CD4-positive, CD25-positive, alpha-beta regulatory T cell (primary cell): ENCODE measurements around the gene FBN3. TPM values are rescaled to one million over a fixed set of nuclear protein-coding genes. Genes with fewer than 3 reads are reported as not detected.
"Not testable (repeated sequence)": the region's sequence is repeated elsewhere in the genome, so short reads cannot be mapped to it uniquely, and the experiment has no call there.

Experiments
- ATAC-seq, 2 donors: fragments of 150-1000 bp; cut with Tn5 transposase; one replicate each; pipeline ENCODE4 v1.10.0; 2021; ENCODE audit warnings: low read depth in 2 of 2, moderate number of reproducible peaks in 2 of 2, moderate library complexity in 1 of 2
- DNase-seq, 3 donors: peaks; one replicate each; pipeline versions ENCODE4 v3.0.0 to v3.0.0-alpha.2; 2012 to 2022; ENCODE audit warnings: mixed read lengths in 1 of 3
- H3K27ac ChIP-seq: one replicate; pipeline ENCODE4 v1.7.0; 2013; ENCODE audit warnings: mild to moderate bottlenecking, low read length; ENCODE audit not compliant: insufficient read depth, poor library complexity, severe bottlenecking
- H3K27me3 ChIP-seq: one replicate; pipeline ENCODE4 v1.7.0; 2013; ENCODE audit warnings: low read length; ENCODE audit not compliant: control insufficient read depth, insufficient read depth
- H3K36me3 ChIP-seq: one replicate; pipeline ENCODE4 v1.7.0; 2013; ENCODE audit warnings: mild to moderate bottlenecking, low read length, moderate library complexity; ENCODE audit not compliant: control insufficient read depth, insufficient read depth
- H3K4me1 ChIP-seq: 2 replicates; pipeline ENCODE4 v1.7.0; 2013; ENCODE audit warnings: mild to moderate bottlenecking, low read length; ENCODE audit not compliant: insufficient read depth, control insufficient read depth, poor library complexity, severe bottlenecking
- H3K4me3 ChIP-seq: one replicate; pipeline ENCODE4 v1.7.0; 2013; ENCODE audit warnings: low read depth, mild to moderate bottlenecking, low read length, moderate library complexity
- H3K9me3 ChIP-seq, 2 experiments: 1 replicate in 1 of 2; 2 replicates in 1 of 2; pipeline ENCODE4 v1.7.0; 2013; ENCODE audit warnings: low read length in 2 of 2, mild to moderate bottlenecking in 1 of 2, moderate library complexity in 1 of 2; ENCODE audit not compliant: control insufficient read depth in 2 of 2
- H3K27ac Mint-ChIP-seq, 3 donors: one replicate each; pipeline ENCODE4 v1.8.0; 2020 to 2022; ENCODE audit warnings: mild to moderate bottlenecking in 3 of 3, mixed read lengths in 3 of 3, moderate library complexity in 2 of 3
- H3K27me3 Mint-ChIP-seq: one replicate; pipeline ENCODE4 v1.8.0; 2022; ENCODE audit warnings: mild to moderate bottlenecking, mixed read lengths
- H3K36me3 Mint-ChIP-seq: one replicate; pipeline ENCODE4 v1.8.0; 2020; ENCODE audit warnings: mixed read lengths
- H3K4me1 Mint-ChIP-seq, 4 donors: one replicate each; pipeline ENCODE4 v1.8.0; 2020 to 2022; ENCODE audit warnings: mixed read lengths in 4 of 4, mild to moderate bottlenecking in 1 of 4
- H3K4me3 Mint-ChIP-seq, 4 donors: one replicate each; pipeline ENCODE4 v1.8.0; 2020 to 2022; ENCODE audit warnings: mild to moderate bottlenecking in 4 of 4, mixed read lengths in 4 of 4, moderate library complexity in 3 of 4
- H3K9me3 Mint-ChIP-seq, 7 donors: one replicate each; pipeline ENCODE4 v1.8.0; 2020 to 2022; ENCODE audit warnings: mixed read lengths in 7 of 7, mild to moderate bottlenecking in 3 of 7, moderate library complexity in 2 of 7
- polyA plus RNA-seq, 4 donors: library from polyadenylated mRNA; unstranded; fragments of 300-500 nt; fragmentation: Illumina TruSeq; gene quantifications; one replicate each; pipeline ENCODE4 v1.2.3, GENCODE V29; 2021
- total RNA-seq: library from RNA; stranded (reverse); gene quantifications from one replicate; pipeline ENCODE4 v1.2.3, GENCODE V29; 2022

Gene FBN3
- total and polyA plus RNA-seq, 5 donors from 2014 or later = 0.07 TPM; not detected in 4

DNA sequence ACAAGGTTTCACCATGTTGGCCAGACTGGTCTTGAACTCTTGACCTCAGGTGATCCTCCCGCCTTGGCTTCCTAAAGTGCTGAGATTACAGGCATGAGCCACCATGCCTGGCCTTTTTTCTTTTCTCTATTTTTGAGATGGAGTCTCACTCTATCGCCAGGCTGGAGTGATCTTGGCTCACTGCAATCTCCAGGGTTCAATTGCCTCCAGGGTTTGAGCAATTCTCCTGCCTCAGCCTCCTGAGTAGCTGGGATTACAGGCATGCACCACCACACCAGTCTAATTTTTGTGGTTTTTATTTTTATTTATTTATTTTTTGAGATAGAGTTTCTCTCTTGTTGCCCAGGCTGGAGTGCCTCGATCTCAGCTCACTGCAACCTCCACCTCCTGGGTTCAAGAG lies 125.1 kb downstream of the FBN3 start:
- not testable (repeated sequence) for H3K9me3 Mint-ChIP-seq, H3K4me3 Mint-ChIP-seq, H3K4me3 ChIP-seq, H3K27ac Mint-ChIP-seq, ATAC-seq, DNase-seq, H3K36me3 ChIP-seq, H3K27ac ChIP-seq, H3K27me3 Mint-ChIP-seq, H3K4me1 Mint-ChIP-seq, H3K4me1 ChIP-seq, H3K9me3 ChIP-seq, H3K36me3 Mint-ChIP-seq, H3K27me3 ChIP-seq

- no peak for DNase-seq
- Histone ChIP-seq H3K4me1 (no peaks in the 10 kb centered on the region), H3K9me3 (no peaks in the 10 kb centered on the region), H3K27ac (no peak overlapping the region), H3K27me3 (no peaks in the 10 kb centered on the region), H3K36me3 (no peaks in the 10 kb centered on the region), H3K4me3 (no peak overlapping the region)
- H3K27me3 Mint-ChIP-seq = no peaks in the 10 kb centered on the region
- H3K27ac Mint-ChIP-seq = no peak overlapping the region
- no peaks in the 10 kb centered on the region for H3K36me3 Mint-ChIP-seq
- H3K4me3 Mint-ChIP-seq = no peak overlapping the region
- H3K4me1 Mint-ChIP-seq = no peaks in the 10 kb centered on the region
- no peak for ATAC-seq
- no peaks in the 10 kb centered on the region for H3K9me3 Mint-ChIP-seq
Observed at GRCh38 chr19:8023371-8023770, 126.0 kb downstream of the FBN3 start.

- Mint-ChIP-seq H3K4me1 (peaks cover 0 to 8% (median 4%) of the 10 kb centered on the region in 4 donors), H3K36me3 (no peaks in the 10 kb centered on the region), H3K4me3 (no peak overlapping the region), H3K27ac (no peak overlapping the region), H3K9me3 (no peaks in the 10 kb centered on the region), H3K27me3 (no peaks in the 10 kb centered on the region)
- Histone ChIP-seq H3K27me3 (no peaks in the 10 kb centered on the region), H3K36me3 (no peaks in the 10 kb centered on the region), H3K4me3 (no peak overlapping the region), H3K9me3 (no peaks in the 10 kb centered on the region), H3K27ac (no peak overlapping the region), H3K4me1 (no peaks in the 10 kb centered on the region)
- ATAC-seq (no peak), DNase-seq (no peak)
Observed at GRCh38 chr19:8022275-8022674, 127.1 kb downstream of the FBN3 start.

DNA sequence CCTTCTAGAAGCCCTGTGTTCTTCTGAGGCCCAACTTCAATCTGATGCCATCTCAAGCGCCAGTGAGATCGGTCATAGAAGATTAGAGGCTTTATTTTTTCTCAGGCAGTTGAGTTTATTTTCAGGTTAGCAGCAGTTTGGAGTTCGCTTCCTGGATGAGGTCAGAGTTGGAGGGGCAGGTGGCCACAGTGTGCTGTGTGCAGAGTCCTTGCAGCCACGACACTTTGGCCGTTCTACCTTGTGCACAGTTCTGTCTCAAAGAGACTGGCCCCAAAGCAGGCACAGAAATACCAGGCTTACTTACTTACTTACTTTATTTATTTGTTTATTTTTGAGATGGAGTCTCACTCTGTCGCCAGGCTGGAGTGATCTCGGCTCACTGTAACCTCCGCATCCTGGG lies 128.0 kb downstream of the FBN3 start:
- DNase-seq = no peak
- no peaks in the 10 kb centered on the region for H3K9me3 Mint-ChIP-seq
- H3K36me3 ChIP-seq = no peaks in the 10 kb centered on the region
- H3K27ac ChIP-seq = no peak overlapping the region
- H3K27ac Mint-ChIP-seq = peak overlapping the region in 1 of 3 donors; percentile 38
- no peaks in the 10 kb centered on the region for H3K27me3 Mint-ChIP-seq
- H3K4me3 Mint-ChIP-seq = no peak overlapping the region
- no peaks in the 10 kb centered on the region for H3K36me3 Mint-ChIP-seq
- H3K9me3 ChIP-seq = no peaks in the 10 kb centered on the region
- peaks cover 0 to 9% (median 4%) of the 10 kb centered on the region in 4 donors for H3K4me1 Mint-ChIP-seq
- no peaks in the 10 kb centered on the region for H3K4me1 ChIP-seq
- no peaks in the 10 kb centered on the region for H3K27me3 ChIP-seq
- H3K4me3 ChIP-seq = no peak overlapping the region
- ATAC-seq = no peak

- no peak for ATAC-seq
- no peaks in the 10 kb centered on the region for H3K4me1 ChIP-seq
Observed at GRCh38 chr19:8020681-8021080, 128.7 kb downstream of the FBN3 start.

GRCh38 chr19:8017808-8018207 lies 131.6 kb downstream of the FBN3 start:
- H3K9me3 ChIP-seq = no peaks in the 10 kb centered on the region
- ATAC-seq (peak; percentile 67 to 95), DNase-seq (peak; percentile 9 to 77 (median 40))
- H3K4me1 ChIP-seq = no peaks in the 10 kb centered on the region
- Mint-ChIP-seq H3K4me1 (peaks cover 0 to 9% (median 4%) of the 10 kb centered on the region in 4 donors), H3K9me3 (no peaks in the 10 kb centered on the region), H3K27ac (peak overlapping the region in 1 of 3 donors; percentile 43), H3K36me3 (no peaks in the 10 kb centered on the region), H3K4me3 (no peak overlapping the region), H3K27me3 (no peaks in the 10 kb centered on the region)
- no peaks in the 10 kb centered on the region for H3K36me3 ChIP-seq
- H3K27me3 ChIP-seq = no peaks in the 10 kb centered on the region
- no peak overlapping the region for H3K4me3 ChIP-seq
- H3K27ac ChIP-seq = no peak overlapping the region

More at GRCh38 chr19:8020681-8021080, 128.7 kb downstream of the FBN3 start:
- H3K36me3 Mint-ChIP-seq = no peaks in the 10 kb centered on the region
- DNase-seq = no peak
- Histone ChIP-seq H3K9me3 (no peaks in the 10 kb centered on the region), H3K27ac (no peak overlapping the region), H3K36me3 (no peaks in the 10 kb centered on the region), H3K27me3 (no peaks in the 10 kb centered on the region), H3K4me3 (no peak overlapping the region)
- H3K27ac Mint-ChIP-seq = peak overlapping the region in 2 of 3 donors; percentile 26 to 67
- H3K4me1 Mint-ChIP-seq = peaks cover 0 to 9% (median 4%) of the 10 kb centered on the region in 4 donors
- no peaks in the 10 kb centered on the region for H3K9me3 Mint-ChIP-seq
- no peaks in the 10 kb centered on the region for H3K27me3 Mint-ChIP-seq
- H3K4me3 Mint-ChIP-seq = no peak overlapping the region

Other genes with a start within 250 kb of the FBN3 start
- 93.4 TPM for gene MAP2K7, start 245.7 kb downstream of the FBN3 start, total RNA-seq
- 1 to 10 TPM; 1.7 to 3.7 (median 2.6) TPM for gene MAP2K7, start 245.7 kb downstream of the FBN3 start, polyA plus RNA-seq
- gene TGFBR3L, start 234.8 kb downstream of the FBN3 start, total RNA-seq = 1.1 TPM
- gene TGFBR3L, start 234.8 kb downstream of the FBN3 start, polyA plus RNA-seq = not detected
- 12.1 TPM for gene SNAPC2, start 229.3 kb downstream of the FBN3 start, total RNA-seq
- gene SNAPC2, start 229.3 kb downstream of the FBN3 start, polyA plus RNA-seq = 10 to 100 TPM; 14.3 to 22.1 (median 17.2) TPM
- gene CTXN1, start 223.5 kb downstream of the FBN3 start, total RNA-seq = not detected
- not detected for gene CTXN1, start 223.5 kb downstream of the FBN3 start, polyA plus RNA-seq
- 72.5 TPM for gene TIMM44, start 205.9 kb downstream of the FBN3 start, total RNA-seq
- 10 to 100 TPM; 14.0 to 16.5 (median 15.0) TPM for gene TIMM44, start 205.9 kb downstream of the FBN3 start, polyA plus RNA-seq
- 39.6 TPM for gene ELAVL1, start 144.0 kb downstream of the FBN3 start, total RNA-seq
- 10 to 100 TPM; 48.0 to 52.0 (median 49.2) TPM for gene ELAVL1, start 144.0 kb downstream of the FBN3 start, polyA plus RNA-seq
- gene CCL25, start 96.8 kb downstream of the FBN3 start, total RNA-seq = not detected
- gene CCL25, start 96.8 kb downstream of the FBN3 start, polyA plus RNA-seq = under 1 TPM in 1 of 4 donors, not detected in 3; 0.48 TPM
- 20.2 TPM for gene CERS4, start 59.8 kb upstream of the FBN3 start, total RNA-seq
- 10 to 100 TPM; 10.1 to 14.5 (median 12.2) TPM for gene CERS4, start 59.8 kb upstream of the FBN3 start, polyA plus RNA-seq
- gene CD320, start 158.8 kb upstream of the FBN3 start, total RNA-seq = 27.0 TPM
- gene CD320, start 158.8 kb upstream of the FBN3 start, polyA plus RNA-seq = 10 to 100 TPM; 42.4 to 63.7 (median 60.0) TPM
- 27.4 TPM for gene NDUFA7, start 171.8 kb upstream of the FBN3 start, total RNA-seq
- gene NDUFA7, start 171.8 kb upstream of the FBN3 start, polyA plus RNA-seq = 100 to 1,000 TPM; 130 to 181 (median 149) TPM
- 2,201 TPM for gene RPS28, start 171.9 kb upstream of the FBN3 start, total RNA-seq
- 1,000 to 10,000 TPM; 1,925 to 3,295 (median 2,756) TPM for gene RPS28, start 171.9 kb upstream of the FBN3 start, polyA plus RNA-seq
- 4.4 TPM for gene KANK3, start 193.7 kb upstream of the FBN3 start, total RNA-seq
- gene KANK3, start 193.7 kb upstream of the FBN3 start, polyA plus RNA-seq = 1 to 10 TPM in 2 of 4 donors, under 1 TPM in 2; 0.40 to 2.1 (median 1.0) TPM
- not detected for gene ANGPTL4, start 214.6 kb upstream of the FBN3 start, total RNA-seq
- gene ANGPTL4, start 214.6 kb upstream of the FBN3 start, polyA plus RNA-seq = not detected
- 102 TPM for gene RAB11B, start 240.8 kb upstream of the FBN3 start, total RNA-seq
- gene RAB11B, start 240.8 kb upstream of the FBN3 start, polyA plus RNA-seq = 10 to 100 TPM; 50.2 to 62.0 (median 51.6) TPM